Activated naive CD4-positive, alpha-beta T cell treated with Interleukin-2 at 50 U/mL for 16 hours (primary cell): Measurements from ENCODE around the gene TXNRD3.

ENCODE experiments used
- DNase-seq: peaks from one replicate; pipeline ENCODE4 v3.0.0-alpha.2; 2020

The TXNRD3 gene

GRCh38 chr3:126581569-126581968 lies 73.4 kb downstream of the TXNRD3 start:
- no peak for DNase-seq

GRCh38 chr3:126580746-126581145 lies 74.2 kb downstream of the TXNRD3 start:
- DNase-seq, result no peak

- DNase-seq, result no peak
These were observed 76.2 kb downstream of the TXNRD3 start for GRCh38 chr3:126578702-126579101.

- no peak for DNase-seq
These were observed 77.7 kb downstream of the TXNRD3 start for GRCh38 chr3:126577261-126577660.

- no peak for DNase-seq
These were observed 81.3 kb downstream of the TXNRD3 start for GRCh38 chr3:126573492-126574117.

GRCh38 chr3:126571078-126571477 lies 83.8 kb downstream of the TXNRD3 start:
- no peak for DNase-seq

GRCh38 chr3:126570103-126570541 lies 84.8 kb downstream of the TXNRD3 start:
- DNase-seq, result no peak

- no peak for DNase-seq
These were observed 85.4 kb downstream of the TXNRD3 start for GRCh38 chr3:126569390-126569975.

GRCh38 chr3:126568776-126569342 lies 86.1 kb downstream of the TXNRD3 start:
- no peak for DNase-seq

- DNase-seq, result no peak
These were observed 87.1 kb downstream of the TXNRD3 start for GRCh38 chr3:126567696-126568438.

GRCh38 chr3:126562737-126563276 lies 92.1 kb downstream of the TXNRD3 start:
- no peak for DNase-seq

- no peak for DNase-seq
These were observed 96.4 kb downstream of the TXNRD3 start, which contains the start of gene C3orf22 for GRCh38 chr3:126558336-126559071. Gene C3orf22, minus strand, starts transcription at chr3:126558932. Its CDS starts 5,542 bp downstream, at chr3:126553390.

- no peak for DNase-seq
These were observed 97.2 kb downstream of the TXNRD3 start for GRCh38 chr3:126557761-126558160.

GRCh38 chr3:126557415-126557745 lies 97.5 kb downstream of the TXNRD3 start:
- DNase-seq, result no peak
